ENCODE measurements around the gene SEMA6A.

SEMA6A gene

GRCh38 chr5:116488356-116489041 is 86.1 kb downstream of the SEMA6A start:
- DNase-seq = no peak

GRCh38 chr5:116487045-116487444 is 87.6 kb downstream of the SEMA6A start:
- DNase-seq = no peak

- peak; percentile 67 for DNase-seq
Observed at GRCh38 chr5:116486588-116486987, 88.0 kb downstream of the SEMA6A start.

- DNase-seq = no peak
Observed at GRCh38 chr5:116484645-116485044, 90.0 kb downstream of the SEMA6A start.

GRCh38 chr5:116482394-116482793 is 92.2 kb downstream of the SEMA6A start:
- DNase-seq = no peak

GRCh38 chr5:116480894-116481510 is 93.6 kb downstream of the SEMA6A start:
- DNase-seq = no peak

GRCh38 chr5:116479776-116480675 is 94.6 kb downstream of the SEMA6A start:
- DNase-seq = no peak

- DNase-seq = no peak
Observed at GRCh38 chr5:116478491-116478890, 96.1 kb downstream of the SEMA6A start.

- DNase-seq = peak; percentile 27
Observed at GRCh38 chr5:116476897-116477537, 97.6 kb downstream of the SEMA6A start.

- no peak for DNase-seq
Observed at GRCh38 chr5:116475338-116475737, 99.3 kb downstream of the SEMA6A start.

GRCh38 chr5:116473706-116474105 is 100.9 kb downstream of the SEMA6A start:
- no peak for DNase-seq

- no peak for DNase-seq
Observed at GRCh38 chr5:116472274-116472673, 102.3 kb downstream of the SEMA6A start.

- no peak for DNase-seq
Observed at GRCh38 chr5:116469631-116470030, 105.0 kb downstream of the SEMA6A start.

- no peak for DNase-seq
Observed at GRCh38 chr5:116468583-116468982, 106.0 kb downstream of the SEMA6A start.

GRCh38 chr5:116467465-116467843 is 107.2 kb downstream of the SEMA6A start:
- no peak for DNase-seq

GRCh38 chr5:116466727-116467464 is 107.7 kb downstream of the SEMA6A start:
- DNase-seq = no peak

GRCh38 chr5:116465411-116465810 is 109.2 kb downstream of the SEMA6A start:
- no peak for DNase-seq

GRCh38 chr5:116464144-116464708 is 110.4 kb downstream of the SEMA6A start:
- DNase-seq = no peak

- DNase-seq = no peak
Observed at GRCh38 chr5:116462500-116462899, 112.1 kb downstream of the SEMA6A start.

GRCh38 chr5:116459301-116459700 is 115.3 kb downstream of the SEMA6A start:
- DNase-seq = no peak

GRCh38 chr5:116457062-116457461 is 117.6 kb downstream of the SEMA6A start:
- DNase-seq = no peak

- no peak for DNase-seq
Observed at GRCh38 chr5:116456036-116456435, 118.6 kb downstream of the SEMA6A start.
